ENCODE data around the gene CLEC3B.

Gene CLEC3B

DNA sequence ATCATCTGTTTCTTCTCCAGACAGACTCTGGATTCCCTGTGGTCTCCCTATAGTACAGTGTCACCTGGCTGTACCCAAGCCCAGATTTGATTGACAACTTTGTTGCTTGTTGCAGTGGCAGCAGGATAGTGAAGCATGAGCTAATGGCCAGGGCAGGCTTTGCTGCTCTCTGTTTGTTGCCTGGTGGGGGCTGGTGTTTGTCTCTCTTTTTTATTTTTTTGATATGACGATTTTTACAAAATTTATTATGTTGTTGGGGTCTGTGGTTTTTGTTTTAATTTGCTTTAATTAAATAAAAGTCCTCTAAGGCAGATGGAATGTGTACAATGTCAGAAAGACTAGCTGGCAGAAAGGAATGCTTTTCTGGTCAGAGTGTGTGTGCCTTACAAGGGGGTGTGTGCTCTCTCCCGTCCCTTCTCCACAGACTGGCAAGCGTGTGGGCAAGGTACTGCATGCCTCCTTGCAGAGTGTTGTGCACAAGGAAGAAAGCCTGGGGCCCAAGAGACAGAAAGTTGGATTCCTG lies 15.2 kb upstream of the CLEC3B start:
- H3K4me2 ChIP-seq (ENCODE audit: low read length), result no peak overlapping the region
- no peaks in the 10 kb centered on the region for H3K4me1 ChIP-seq (ENCODE audit: control insufficient read depth, low read length)
- no peaks in the 10 kb centered on the region for H4K20me1 ChIP-seq (ENCODE audit: control insufficient read depth, insufficient read depth, low read depth, low read length)
- H3K9me3 ChIP-seq (ENCODE audit: control insufficient read depth, insufficient read depth, low read length), result no peaks in the 10 kb centered on the region
- H3K27ac ChIP-seq (ENCODE audit: low read depth, low read length), result no peak overlapping the region
- TF ChIP-seq, protein P1, sequence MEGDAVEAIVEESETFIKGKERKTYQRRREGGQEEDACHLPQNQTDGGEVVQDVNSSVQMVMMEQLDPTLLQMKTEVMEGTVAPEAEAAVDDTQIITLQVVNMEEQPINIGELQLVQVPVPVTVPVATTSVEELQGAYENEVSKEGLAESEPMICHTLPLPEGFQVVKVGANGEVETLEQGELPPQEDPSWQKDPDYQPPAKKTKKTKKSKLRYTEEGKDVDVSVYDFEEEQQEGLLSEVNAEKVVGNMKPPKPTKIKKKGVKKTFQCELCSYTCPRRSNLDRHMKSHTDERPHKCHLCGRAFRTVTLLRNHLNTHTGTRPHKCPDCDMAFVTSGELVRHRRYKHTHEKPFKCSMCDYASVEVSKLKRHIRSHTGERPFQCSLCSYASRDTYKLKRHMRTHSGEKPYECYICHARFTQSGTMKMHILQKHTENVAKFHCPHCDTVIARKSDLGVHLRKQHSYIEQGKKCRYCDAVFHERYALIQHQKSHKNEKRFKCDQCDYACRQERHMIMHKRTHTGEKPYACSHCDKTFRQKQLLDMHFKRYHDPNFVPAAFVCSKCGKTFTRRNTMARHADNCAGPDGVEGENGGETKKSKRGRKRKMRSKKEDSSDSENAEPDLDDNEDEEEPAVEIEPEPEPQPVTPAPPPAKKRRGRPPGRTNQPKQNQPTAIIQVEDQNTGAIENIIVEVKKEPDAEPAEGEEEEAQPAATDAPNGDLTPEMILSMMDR (IDR thresholded peaks at IDR 0.05; ENCODE audit: low read depth, low read length, poor library complexity, severe bottlenecking), result no peak
- TF ChIP-seq EZH2phosphoT487 (IDR thresholded peaks at IDR 0.05; ENCODE audit: borderline replicate concordance, low read length), result no peak
- H3K79me2 ChIP-seq (ENCODE audit: control insufficient read depth, low read length), result no peaks in the 10 kb centered on the region
- H3K27me3 ChIP-seq (ENCODE audit: control insufficient read depth, low read length), result no peaks in the 10 kb centered on the region
- H3K9me2 ChIP-seq (replicated peaks; ENCODE audit: control insufficient read depth, low read length), result no peaks in the 10 kb centered on the region
- H3K36me3 ChIP-seq (ENCODE audit: control insufficient read depth, low read length), result peaks cover 51% of the 10 kb centered on the region
- H3K4me3 ChIP-seq (ENCODE audit: low read length), result no peak overlapping the region
- H3F3A ChIP-seq (ENCODE audit: control insufficient read depth, insufficient read depth), result no peaks in the 10 kb centered on the region

DNA sequence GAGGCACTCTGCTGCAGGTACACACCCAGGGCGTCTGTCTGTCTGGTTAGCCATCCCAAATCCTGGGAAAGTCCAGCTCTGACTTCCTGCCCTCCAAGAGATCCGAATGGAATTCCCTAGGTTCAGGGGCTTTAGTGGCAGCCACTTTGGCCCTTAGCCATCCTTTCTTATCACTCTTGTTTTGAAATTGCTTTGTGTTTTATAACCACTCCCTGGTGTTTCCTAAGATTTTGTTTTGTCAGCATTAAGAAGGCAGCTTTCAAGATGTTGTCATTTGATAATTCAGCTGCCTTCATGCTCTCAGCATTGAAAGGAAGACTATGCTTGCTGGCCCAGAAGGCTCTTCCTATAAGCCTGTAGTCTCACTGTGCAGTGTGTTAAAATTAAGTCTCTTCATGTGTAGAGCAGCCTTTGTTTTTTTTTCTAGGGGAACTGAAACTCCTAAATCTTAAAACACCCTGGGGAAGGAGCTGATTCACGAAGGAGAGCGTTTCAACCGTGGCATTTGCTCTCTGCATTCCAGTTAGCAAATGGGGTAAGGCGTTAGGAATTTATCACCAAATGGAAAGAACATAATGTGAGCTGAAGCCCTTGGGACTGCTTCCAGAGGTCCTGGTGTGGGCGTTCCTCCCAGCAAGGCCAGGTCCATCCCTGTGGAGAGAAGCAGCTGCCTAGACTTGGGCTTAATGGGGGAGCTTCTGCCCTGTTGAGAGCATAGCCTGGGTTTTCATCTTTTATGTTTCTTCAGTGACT lies 14.2 kb upstream of the CLEC3B start:
- peaks cover 49% of the 10 kb centered on the region for H3K36me3 ChIP-seq (ENCODE audit: control insufficient read depth, low read length)
- H3F3A ChIP-seq (ENCODE audit: control insufficient read depth, insufficient read depth), result no peaks in the 10 kb centered on the region
- no peak for TF ChIP-seq EZH2phosphoT487 (IDR thresholded peaks at IDR 0.05; ENCODE audit: borderline replicate concordance, low read length)
- TF ChIP-seq, protein P1 (IDR thresholded peaks at IDR 0.05; ENCODE audit: low read depth, low read length, poor library complexity, severe bottlenecking), result no peak
- no peaks in the 10 kb centered on the region for H4K20me1 ChIP-seq (ENCODE audit: control insufficient read depth, insufficient read depth, low read depth, low read length)
- no peaks in the 10 kb centered on the region for H3K27me3 ChIP-seq (ENCODE audit: control insufficient read depth, low read length)
- H3K4me2 ChIP-seq (ENCODE audit: low read length), result no peak overlapping the region
- H3K79me2 ChIP-seq (ENCODE audit: control insufficient read depth, low read length), result no peaks in the 10 kb centered on the region
- no peak overlapping the region for H3K4me3 ChIP-seq (ENCODE audit: low read length)
- no peak overlapping the region for H3K27ac ChIP-seq (ENCODE audit: low read depth, low read length)
- no peaks in the 10 kb centered on the region for H3K4me1 ChIP-seq (ENCODE audit: control insufficient read depth, low read length)
- H3K9me3 ChIP-seq (ENCODE audit: control insufficient read depth, insufficient read depth, low read length), result no peaks in the 10 kb centered on the region
- H3K9me2 ChIP-seq (replicated peaks; ENCODE audit: control insufficient read depth, low read length), result no peaks in the 10 kb centered on the region

DNA sequence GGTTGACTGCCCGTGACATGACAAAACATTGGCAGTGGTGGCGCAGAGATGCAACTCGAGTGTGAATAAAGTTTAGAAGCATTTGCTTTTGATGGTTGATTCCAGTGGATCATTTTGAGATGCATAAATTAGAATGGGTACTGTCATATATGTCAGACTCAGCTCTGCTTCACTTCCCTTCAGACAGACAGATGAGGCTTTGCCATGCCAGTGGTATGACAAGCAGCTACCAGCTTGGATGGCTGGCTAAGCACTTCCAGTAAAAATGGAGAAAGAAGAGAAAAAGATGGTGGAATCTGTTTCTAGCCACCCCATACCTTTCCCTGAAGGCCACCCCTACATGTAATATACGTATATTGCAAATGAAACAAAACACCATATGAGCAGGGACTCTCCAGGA lies 13.5 kb upstream of the CLEC3B start:
- H4K20me1 ChIP-seq (ENCODE audit: control insufficient read depth, insufficient read depth, low read depth, low read length), result no peaks in the 10 kb centered on the region
- no peak overlapping the region for H3K4me2 ChIP-seq (ENCODE audit: low read length)
- TF ChIP-seq EZH2phosphoT487 (IDR thresholded peaks at IDR 0.05; ENCODE audit: borderline replicate concordance, low read length), result no peak
- TF ChIP-seq, protein P1 (IDR thresholded peaks at IDR 0.05; ENCODE audit: low read depth, low read length, poor library complexity, severe bottlenecking), result no peak
- no peaks in the 10 kb centered on the region for H3K9me3 ChIP-seq (ENCODE audit: control insufficient read depth, insufficient read depth, low read length)
- H3F3A ChIP-seq (ENCODE audit: control insufficient read depth, insufficient read depth), result no peaks in the 10 kb centered on the region
- H3K79me2 ChIP-seq (ENCODE audit: control insufficient read depth, low read length), result no peaks in the 10 kb centered on the region
- H3K27ac ChIP-seq (ENCODE audit: low read depth, low read length), result no peak overlapping the region
- no peaks in the 10 kb centered on the region for H3K27me3 ChIP-seq (ENCODE audit: control insufficient read depth, low read length)
- no peaks in the 10 kb centered on the region for H3K4me1 ChIP-seq (ENCODE audit: control insufficient read depth, low read length)
- no peaks in the 10 kb centered on the region for H3K9me2 ChIP-seq (replicated peaks; ENCODE audit: control insufficient read depth, low read length)
- peaks cover 42% of the 10 kb centered on the region for H3K36me3 ChIP-seq (ENCODE audit: control insufficient read depth, low read length)
- no peak overlapping the region for H3K4me3 ChIP-seq (ENCODE audit: low read length)
